ENCODE measurements around the gene ZFP57.

The ZFP57 gene

DNA sequence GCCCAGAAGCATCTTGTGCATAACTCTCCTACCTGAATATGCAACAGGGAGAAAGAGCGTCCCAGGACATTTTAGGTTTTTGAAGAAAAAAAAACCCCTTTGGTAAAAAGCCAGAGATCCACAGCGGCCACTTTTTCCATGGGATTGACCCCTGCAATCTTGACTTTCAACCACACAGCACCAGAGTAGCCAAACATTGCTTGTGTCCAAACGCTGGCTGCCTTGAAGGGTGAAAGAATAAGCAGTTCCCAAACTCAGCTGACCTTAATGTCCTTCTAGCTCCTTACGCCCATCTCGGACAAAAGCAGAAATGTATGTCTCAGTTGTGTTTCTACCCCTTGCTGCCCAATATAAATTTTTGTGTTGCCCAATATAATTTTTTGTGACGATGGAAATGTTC is 25.3 kb downstream of the ZFP57 start:
- no peak for TF ChIP-seq ZNF274 (IDR thresholded peaks at IDR 0.05; ENCODE audit: low read depth, low read length)
- H3K4me3 ChIP-seq (ENCODE audit: low read length), result no peak overlapping the region

DNA sequence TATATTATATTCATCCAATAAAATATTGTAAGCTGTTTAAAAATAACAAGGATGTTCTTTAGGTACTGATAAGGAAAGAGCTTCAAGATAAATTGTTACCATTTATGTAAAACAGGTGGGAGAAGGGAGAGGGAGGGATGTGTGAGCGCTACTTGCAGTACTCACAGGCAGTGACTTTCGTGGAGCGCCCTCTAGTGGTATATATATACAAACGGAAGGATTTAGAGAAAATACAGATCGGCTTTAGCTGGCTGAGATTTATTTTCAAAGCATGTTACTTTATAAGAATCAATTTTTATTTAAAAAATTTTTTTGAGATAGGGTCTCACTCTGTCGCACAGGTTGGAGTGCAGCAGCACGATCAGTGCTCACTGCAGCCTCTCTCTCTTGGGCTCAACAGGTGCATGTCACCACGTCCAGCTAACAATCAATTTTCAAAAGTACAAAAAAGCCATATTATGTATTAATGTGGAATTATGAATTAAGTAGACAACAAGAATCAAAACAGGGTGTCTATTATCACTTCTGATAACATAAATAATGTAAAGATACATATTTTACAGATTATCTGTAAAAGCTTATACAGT is 27.4 kb downstream of the ZFP57 start:
- TF ChIP-seq ZNF274 (IDR thresholded peaks at IDR 0.05; ENCODE audit: low read depth, low read length), result no peak
- no peak overlapping the region for H3K4me3 ChIP-seq (ENCODE audit: low read length)

GRCh38 chr6:29652198-29652584 is 28.8 kb downstream of the ZFP57 start:
- TF ChIP-seq ZNF274 (IDR thresholded peaks at IDR 0.05; ENCODE audit: low read depth, low read length), result no peak
- no peak overlapping the region for H3K4me3 ChIP-seq (ENCODE audit: low read length)

DNA sequence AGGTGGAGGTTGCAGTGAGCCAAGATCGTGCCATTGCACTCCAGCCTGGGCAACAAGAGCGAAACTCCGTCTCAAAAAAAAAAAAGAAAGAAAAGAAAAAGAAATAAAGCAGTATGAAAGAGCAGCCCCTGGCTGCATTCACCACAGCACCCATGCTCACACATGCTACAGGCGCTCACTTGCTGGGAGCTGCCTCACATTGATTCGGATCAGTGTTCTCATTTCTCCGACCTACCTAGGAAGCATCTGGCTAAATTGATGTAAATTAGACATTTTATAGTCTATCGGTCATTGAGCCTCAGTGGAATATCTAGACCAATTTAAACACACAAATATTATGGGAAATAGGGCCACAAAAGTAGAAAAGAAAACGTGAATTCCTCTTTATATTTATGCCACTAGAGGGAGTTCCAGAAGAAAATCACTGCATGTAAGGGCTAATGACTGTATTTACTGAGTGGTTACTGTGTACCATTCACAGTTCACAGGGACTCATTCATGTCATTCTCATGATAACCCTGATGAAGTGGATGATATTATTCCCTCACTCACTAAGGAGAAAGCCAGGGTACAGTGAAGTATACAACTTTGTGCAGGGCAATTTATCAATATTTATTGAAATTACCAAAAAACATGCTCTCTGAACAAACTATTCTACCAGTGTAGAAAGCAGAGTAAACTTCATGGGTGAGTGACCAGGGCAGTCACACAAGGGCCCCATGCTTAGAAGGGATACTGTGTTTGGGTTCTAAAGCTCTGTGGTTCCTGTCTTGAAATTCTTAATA is 29.3 kb downstream of the ZFP57 start:
- TF ChIP-seq ZNF274 (IDR thresholded peaks at IDR 0.05; ENCODE audit: low read depth, low read length), result no peak
- no peak overlapping the region for H3K4me3 ChIP-seq (ENCODE audit: low read length)

DNA sequence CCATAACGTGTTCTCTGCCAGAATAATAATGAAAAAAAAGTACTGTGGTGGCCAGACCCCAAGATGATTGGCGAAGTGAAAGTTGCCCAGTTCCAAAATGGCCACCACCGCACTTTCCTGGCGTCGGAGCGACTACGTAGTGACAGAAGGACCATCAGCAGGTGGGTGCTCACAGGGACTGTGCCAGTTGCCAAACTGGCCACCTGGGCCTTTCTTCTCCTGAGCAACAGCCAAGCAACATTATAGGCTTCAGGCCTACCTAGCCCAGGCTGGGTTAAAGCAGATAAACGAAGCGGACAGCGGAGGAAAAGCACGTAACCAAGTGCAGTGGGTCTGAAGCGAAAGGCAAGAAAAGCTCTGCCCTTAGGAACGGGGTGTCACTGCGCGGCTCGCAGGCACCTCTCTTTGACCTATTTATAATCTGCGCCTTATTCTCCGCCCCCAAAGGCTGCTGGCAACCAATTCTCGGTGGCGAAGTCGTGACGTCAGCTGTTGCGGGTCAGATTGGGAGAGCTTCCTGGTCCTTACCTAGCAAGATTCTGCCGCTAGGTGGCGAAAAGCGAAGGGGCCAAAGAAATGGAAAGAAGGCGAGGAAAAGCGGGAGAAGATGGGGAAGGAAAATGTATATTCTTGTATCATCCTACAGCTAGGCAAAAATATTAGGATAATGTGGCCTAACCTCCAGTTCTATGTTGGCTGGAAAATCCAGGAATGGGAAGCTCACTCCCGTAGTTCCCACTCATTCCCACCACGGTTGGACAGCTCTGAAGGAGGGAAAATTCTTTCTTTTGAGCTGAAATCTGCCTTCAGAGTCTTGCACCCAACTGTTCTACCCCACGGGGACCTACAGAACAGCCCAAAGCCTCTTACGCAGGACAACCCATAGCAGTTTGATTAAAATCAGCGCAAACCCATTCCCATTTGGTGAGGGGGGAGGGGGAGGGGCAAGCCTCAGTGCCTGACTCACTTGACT is 31.0 kb downstream of the ZFP57 start:
- TF ChIP-seq ZNF274 (IDR thresholded peaks at IDR 0.05; ENCODE audit: low read depth, low read length), result no peak
- H3K4me3 ChIP-seq (ENCODE audit: low read length), result peak overlapping the region; percentile 63; the same call in 1 of the 2 replicates

DNA sequence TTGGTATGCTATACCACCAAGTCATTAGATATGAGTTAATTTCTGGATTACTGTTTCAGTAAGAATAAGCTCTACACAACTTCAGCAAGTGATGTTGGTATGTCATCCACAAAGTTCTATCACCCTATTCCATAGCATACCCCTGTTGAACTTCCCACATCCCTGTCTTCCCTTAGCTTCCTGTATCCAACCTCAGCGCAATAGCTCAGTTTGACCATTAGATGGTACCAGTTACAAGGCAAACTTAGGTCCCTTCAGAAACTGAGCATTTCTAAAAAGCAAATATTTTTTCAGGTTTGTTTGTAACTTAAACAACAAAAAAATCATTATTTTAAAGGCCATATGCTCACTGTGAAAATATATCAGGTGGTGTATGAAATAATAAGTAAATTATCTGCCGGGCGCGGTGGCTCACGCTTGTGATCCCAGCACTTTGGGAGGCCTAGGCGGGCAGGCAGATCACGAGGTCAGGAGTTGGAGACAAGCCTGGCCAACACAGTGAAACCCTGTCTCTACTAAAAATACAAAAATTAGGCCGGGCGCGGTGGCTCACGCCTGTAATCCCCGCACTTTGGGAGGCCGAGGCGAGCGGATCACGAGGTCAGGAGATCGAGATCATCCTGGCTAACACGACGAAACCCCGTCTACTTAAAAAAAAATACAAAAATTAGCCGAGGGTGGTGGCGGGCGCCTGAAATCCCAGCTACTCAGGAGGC is 32.9 kb downstream of the ZFP57 start:
- TF ChIP-seq ZNF274 (IDR thresholded peaks at IDR 0.05; ENCODE audit: low read depth, low read length), result no peak
- no peak overlapping the region for H3K4me3 ChIP-seq (ENCODE audit: low read length)

- no peak for TF ChIP-seq ZNF274 (IDR thresholded peaks at IDR 0.05; ENCODE audit: low read depth, low read length)
- H3K4me3 ChIP-seq (ENCODE audit: low read length), result no peak overlapping the region
Observed at GRCh38 chr6:29641430-29642148, 39.4 kb downstream of the ZFP57 start.

DNA sequence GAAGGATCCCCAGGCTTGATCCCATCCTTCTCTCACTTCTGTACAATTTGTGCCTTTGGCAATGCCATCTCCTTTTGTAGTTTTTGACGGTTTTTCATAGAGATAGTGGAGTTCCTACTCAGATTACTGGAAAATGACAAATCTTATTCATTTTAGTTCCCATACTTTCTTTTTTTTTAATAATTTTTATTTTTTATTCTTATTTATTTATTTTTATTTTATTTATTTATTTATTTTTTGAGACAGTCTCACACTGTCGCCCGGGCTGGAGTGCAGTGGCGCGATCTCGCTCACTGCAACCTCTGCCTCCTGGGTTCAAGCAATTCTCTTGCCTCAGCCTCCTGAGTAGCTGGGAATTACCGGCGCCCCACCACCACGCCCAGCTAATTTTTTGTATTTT is 43.7 kb downstream of the ZFP57 start:
- no peak for TF ChIP-seq ZNF274 (IDR thresholded peaks at IDR 0.05; ENCODE audit: low read depth, low read length)
- no peak overlapping the region for H3K4me3 ChIP-seq (ENCODE audit: low read length)

GRCh38 chr6:29633534-29633905 is 47.4 kb downstream of the ZFP57 start:
- no peak for TF ChIP-seq ZNF274 (IDR thresholded peaks at IDR 0.05; ENCODE audit: low read depth, low read length)
- H3K4me3 ChIP-seq (ENCODE audit: low read length), result no peak overlapping the region

DNA sequence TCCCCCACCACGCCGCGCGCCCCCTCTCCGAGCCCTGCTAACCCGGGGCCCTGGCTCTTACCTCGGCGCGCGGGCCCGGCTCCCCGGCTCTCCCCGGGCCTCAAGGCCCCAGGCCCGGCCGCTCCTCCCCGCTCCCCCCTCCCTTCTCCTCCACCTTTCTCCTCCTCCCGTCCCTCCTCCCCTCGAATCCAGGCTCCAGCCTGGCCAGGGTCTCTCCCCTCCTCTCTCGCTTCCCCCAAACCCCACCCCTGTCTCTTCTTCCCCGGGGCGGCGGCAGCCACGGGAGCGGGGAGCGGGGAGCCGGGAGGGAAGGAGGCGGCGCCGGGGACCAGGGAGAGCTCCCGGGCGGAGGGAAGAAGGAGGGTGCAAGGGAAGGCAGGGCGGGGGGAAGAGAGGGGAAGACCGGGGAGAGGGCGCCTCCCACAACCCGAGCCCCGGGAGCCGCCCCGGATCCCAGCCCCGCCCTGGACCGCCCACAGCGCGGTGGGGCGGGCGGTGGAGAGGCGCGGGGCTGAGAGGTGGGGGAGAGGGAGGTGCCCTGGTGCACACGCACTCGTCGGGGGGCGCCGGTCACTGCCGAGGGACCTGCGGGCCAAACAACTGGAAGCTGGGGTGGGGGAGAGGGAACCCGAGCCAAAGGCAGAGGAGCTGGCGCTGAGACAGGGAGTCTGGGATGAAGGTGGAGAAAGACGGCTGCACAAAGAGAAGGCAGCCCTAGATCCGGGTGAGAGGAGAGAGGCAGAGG is 48.0 kb downstream of the ZFP57 start, which contains the start of gene GABBR1:
Gene GABBR1, minus strand, starts transcription at position 395 of the 745 bp plus-strand sequence. CDS start 798 bp downstream, outside the sequence.
- no peak for TF ChIP-seq ZNF274 (IDR thresholded peaks at IDR 0.05; ENCODE audit: low read depth, low read length)
- H3K4me3 ChIP-seq (ENCODE audit: low read length), result peak within 1 kb of the TSS; percentile 53

- no peak for TF ChIP-seq ZNF274 (IDR thresholded peaks at IDR 0.05; ENCODE audit: low read depth, low read length)
Observed at GRCh38 chr6:29631860-29632731, 48.9 kb downstream of the ZFP57 start.

More at GRCh38 chr6:29631860-29632731, 48.9 kb downstream of the ZFP57 start:
- peak overlapping the region; percentile 53 for H3K4me3 ChIP-seq (ENCODE audit: low read length)
